IPS DF 4.7 (cell line): ENCODE measurements around the gene FSTL4.

Experiments
- DNase-seq: peaks from one replicate; pipeline ENCODE4 v3.0.0-alpha.2; 2013; ENCODE audit warnings: low spot score; ENCODE audit errors: extremely low read depth

FSTL4 gene

DNA sequence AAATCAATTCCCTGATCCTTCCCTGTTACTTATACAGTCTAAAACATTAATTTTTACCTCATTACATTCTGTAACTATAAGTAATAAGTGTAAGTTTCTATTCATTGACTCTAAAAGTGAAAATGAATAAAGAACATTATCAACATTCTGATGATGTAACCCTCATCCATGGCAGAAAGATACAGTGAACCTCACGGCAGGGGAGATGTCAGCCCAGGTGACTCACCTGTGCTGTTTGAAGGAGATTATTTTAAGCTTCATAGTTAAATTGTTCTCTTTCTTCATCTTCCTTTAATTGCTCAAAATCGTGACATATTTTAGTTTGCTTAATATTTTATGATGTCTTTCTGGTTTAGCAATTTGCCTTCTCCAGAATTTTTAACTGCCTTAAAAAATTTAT is 268.1 kb downstream of the FSTL4 start:
- DNase-seq = no peak

DNA sequence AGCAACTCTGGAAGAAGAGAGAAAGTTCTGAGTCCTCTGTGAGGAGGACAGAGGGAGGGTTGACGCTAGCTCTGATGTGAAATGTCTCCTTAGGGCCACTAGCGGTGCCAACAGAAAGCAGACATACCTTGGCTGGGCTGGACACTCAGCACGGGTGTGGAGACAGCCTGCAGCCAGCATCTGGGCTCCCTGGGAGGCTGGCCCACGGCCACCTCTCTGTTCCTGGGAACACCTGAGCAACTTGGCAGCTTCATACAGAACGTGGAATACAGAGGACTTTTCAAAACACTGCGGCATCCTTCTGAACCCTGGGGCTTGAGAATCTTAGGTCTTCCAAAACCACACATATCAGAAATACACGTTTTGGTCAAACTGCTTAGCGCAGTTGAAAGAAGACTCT is 269.1 kb downstream of the FSTL4 start:
- DNase-seq = no peak

DNA sequence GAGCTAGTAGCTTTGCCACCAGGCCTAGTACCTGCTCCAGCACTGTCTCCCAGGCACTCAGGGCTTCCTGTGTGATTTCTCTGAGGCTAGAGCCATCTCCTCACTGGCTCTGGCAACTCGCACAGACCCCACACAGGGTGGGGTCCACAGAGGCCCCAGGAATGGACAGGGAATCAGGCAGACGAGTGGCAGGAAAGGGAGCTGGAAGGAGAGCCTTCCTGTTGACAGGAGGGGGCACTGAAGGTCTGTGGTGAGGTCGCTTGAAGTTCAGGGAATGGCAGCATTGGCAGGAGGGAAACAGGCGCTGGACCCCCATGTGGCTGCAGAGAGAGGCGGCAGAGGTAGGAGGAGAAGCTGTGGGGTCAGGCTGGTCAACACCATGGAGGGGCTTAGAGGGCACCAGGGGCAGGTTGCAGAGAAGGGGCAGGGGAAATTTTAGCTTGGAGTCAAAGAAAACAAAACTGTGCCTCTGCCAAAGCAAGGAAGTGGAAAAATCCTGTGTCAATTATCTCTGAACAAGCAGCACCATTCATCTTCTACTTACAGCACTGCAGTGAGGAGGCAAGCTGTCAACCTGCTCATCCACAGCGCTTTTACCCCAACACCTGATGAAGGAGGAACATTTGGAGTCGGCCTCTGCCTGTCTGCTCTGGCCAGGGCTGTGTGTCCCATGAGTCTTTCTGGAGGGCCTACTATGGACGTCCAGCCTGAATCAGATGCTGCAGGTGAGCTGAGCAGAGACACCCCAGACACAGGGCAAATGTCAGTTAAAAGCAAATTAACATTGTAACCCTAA is 270.2 kb downstream of the FSTL4 start:
- DNase-seq = no peak

DNA sequence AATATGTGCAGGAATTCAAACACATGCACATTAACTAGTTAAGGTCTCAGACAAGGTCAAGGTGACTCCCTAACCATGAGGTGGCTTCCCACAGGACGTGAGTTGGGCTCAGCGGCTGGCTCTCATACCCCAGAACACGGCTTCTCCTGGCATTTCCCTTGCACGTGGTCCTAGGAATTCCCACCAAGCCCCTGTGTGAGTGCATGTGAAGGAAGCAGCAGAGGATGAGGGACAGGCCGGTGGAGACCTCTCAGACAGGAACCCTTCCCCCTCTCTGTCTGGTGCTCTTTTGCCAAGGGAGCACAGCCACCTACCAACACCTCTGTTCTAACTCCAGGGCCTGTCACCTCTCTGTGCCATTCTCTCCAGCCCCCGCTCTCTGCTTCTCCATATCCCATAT is 271.0 kb downstream of the FSTL4 start:
- DNase-seq = no peak

DNA sequence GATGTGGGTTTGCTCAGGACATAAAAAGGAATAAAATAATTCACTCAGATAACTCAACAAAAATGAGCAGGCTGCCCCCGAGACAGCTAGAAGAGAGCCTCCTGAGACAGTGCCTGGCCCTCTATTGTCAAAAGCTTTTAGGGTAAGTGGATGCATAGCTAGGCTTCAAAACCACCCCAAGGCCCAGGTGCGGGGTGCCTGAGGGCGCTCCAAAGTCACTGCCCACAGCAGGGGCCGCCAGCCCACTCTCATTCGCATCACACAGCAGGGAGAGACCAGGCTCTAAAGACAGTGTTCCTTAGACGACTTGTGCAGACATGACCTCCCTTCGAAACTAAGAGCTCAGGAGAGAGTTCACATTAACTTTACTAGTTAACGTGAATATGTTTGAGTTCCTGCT is 271.5 kb downstream of the FSTL4 start:
- no peak for DNase-seq

DNA sequence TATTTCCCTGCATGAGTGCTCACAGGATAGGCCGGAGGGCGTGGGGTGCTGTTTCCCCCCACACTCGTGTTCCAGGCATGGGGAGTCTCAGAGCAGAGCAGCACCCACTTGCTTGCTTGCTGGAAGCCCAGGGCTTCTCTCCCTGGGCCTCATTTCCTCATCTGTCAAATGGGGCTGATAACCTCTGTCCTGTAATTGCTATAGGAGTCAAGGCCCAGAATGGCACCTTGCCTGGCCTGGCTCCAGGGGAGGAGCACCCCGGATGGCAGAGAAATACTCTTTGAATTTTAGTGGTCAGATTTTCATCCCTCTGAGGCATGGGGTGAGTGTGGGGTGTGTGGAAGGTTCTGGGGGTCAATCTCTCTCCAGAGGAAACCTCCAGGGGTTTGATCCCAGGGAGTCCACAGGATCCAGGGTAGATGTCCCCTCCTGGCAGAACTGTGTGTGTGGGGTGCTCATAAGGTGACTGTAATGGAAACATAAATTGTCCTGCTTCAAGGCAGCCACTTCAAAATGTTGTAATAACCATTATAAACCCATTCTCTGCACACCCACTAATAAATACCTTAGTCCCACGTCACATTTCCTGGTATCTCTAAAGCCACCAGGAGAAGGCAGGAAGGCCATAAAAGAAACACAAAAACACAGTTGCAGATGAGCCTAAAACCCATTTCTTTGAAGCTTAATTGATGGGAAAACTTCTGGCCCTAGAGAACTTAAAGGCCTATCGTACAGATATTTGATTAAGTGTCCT is 272.2 kb downstream of the FSTL4 start:
- DNase-seq = no peak

DNA sequence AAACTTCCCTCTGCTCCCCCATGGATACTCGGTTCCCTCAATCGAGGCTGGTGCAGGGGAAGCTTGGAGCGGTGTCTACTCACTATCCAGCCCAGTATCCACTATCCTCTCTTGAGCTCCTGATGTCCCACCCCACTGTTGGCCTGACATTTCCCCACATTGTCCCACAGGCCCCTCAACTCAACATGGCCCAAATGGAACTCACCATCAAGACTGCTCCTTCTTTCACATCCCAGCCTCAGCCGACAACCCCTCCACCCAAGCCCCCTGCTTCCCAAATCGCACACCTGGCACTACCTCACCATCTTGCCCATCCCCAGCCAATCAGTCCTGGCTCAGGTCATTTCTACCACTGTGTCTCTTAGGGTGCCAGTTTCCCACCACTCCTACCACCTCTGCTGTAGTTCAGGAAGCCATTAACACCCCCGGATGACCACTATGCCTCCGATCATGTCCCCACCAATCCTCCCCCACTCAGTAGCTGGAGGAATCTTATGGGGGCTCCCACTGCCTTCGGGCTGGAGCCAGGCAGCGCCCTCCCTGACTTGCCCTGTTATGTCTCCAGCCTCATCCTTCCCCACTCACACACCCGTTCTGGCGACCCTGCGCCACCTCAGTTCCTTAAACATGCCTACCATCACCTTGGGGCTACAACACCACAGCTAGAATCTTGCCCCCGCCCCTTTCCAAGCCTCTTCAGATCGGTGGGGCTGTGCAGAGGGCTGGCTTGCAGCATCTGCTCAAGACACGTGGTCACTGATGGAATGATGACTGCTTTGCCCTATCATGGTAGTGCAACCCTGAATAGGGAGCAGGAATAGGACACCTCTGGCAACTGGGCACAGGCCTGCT is 273.6 kb downstream of the FSTL4 start:
- DNase-seq = no peak

DNA sequence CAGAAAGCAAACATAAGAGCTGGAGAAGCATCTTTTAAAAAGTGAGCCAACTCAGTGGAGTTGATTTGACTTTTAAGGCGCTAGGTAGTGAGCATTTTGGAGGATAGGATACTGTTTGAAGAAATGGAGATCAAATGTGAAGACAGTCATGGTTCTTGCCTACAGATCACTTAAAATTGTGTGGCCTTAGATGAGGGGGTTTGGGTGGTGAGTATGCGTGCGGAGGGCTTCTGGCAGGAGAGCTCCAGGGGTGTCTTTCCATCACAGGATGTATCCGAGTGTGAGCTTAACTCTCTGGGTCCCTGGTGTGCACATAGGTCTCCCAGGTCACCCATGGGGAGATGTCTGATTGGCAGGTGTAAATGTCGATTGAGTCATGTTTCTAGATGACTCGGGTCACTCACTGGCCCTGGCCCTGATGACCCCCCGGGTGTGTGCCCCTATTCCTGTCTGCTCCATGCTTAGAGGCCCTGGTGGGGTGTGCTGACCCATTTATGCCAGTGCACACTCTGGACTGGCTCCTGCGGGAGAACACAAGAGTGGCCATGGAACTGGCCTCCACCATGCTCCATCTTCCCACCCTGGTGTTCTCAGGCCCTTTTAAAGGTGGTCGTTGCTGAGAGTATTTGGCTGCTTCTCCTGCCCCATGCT is 274.4 kb downstream of the FSTL4 start:
- no peak for DNase-seq

DNA sequence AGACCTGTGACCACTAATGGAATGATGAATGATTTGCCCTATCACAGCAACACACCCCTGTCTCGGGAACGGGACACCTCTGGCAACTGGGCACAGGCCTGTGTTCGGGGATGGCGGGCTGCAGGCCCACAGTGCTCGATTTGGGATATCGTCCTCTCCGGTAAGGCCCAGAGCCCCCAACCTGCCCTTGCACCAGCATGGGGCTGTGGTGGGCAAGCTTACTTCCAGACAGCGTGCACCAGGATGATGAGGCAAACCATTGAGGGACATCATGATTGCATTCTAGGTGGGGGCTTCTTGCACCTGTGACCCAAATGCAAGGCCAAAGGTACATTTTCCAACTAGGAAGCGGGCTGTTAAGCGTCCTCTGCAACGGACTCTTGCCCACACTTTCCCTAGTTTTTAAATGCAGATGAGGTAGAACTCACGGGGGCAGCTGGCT is 275.4 kb downstream of the FSTL4 start:
- DNase-seq = no peak

DNA sequence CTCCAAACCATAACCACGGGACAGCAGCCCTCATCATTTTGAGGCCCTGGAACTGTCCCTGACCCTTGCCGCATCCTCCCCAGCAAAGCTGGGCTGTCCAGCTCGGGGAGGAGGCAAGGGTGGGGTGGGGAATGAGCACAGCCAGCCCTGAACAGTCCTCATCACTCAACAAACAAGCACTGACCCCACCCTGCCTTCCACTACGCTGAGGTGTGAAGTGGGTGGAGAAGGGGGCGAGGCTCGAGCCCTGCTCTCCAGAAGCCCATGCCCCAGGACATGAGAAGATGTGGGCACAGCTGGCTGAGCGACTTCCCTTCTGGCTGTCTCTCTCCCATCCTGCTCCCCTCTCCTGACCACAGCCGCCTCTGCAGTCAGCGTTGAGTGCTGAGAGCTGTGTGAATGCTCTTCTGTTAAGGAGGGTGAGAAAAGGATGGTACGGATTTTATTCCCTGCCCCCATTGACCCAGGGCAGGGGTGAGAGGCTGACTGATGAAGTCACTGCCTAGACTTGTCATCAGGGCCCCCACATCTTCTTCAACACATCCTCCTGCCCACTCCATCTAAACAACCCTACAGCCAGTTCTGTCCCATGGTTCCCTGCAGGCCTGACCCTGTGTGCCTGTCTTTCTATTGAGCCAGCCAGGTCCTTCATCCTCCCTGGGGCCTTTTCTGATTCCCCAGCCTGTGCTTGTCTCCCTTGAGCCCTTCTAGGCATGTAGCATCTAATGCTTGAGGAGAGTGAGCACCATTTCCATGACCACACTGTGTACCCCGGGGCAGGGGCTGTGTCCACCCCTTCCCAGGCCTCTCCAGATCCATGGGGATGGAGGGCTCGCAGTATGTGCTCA is 276.0 kb downstream of the FSTL4 start:
- DNase-seq = no peak

DNA sequence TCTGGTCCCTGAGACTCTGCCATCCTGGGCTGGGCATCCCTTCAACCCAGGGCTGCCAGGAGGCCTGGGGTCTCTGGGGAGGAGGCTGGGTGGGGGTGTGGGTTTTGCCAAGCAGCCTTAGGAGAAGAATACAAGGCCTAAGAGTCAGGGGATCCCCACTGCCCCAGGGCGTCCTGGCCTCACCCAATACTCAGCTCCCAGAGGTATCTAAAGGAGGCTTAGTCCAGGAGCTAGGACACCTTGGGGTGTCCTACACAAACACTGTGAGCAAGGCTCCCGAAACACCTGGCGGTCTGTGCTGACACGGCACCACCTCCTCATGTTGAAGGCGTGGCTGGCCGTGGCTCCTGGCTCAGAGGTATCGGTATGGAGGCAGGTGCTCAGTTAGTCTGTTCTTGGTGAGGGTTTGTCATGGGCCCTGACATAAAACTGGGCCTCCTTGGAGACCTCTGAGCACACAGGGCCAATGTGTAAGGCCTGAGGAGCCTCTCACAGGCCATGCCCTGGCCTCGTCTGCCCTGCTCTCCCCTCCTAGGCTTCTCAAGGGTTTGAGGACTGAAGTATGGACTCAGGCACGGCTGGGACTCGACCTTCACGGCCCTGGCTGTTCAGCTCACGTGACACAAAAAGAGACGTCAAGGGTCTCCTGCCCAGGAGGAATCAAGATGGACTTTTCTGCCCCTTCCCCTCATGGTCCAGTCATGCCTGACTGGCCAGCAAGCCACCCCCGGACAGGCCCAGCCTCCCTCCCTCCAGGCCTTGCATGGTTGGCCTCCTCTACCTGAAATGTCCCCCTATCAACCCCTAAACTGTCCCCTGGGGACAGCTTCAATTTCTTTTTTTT is 277.3 kb downstream of the FSTL4 start:
- DNase-seq = no peak

DNA sequence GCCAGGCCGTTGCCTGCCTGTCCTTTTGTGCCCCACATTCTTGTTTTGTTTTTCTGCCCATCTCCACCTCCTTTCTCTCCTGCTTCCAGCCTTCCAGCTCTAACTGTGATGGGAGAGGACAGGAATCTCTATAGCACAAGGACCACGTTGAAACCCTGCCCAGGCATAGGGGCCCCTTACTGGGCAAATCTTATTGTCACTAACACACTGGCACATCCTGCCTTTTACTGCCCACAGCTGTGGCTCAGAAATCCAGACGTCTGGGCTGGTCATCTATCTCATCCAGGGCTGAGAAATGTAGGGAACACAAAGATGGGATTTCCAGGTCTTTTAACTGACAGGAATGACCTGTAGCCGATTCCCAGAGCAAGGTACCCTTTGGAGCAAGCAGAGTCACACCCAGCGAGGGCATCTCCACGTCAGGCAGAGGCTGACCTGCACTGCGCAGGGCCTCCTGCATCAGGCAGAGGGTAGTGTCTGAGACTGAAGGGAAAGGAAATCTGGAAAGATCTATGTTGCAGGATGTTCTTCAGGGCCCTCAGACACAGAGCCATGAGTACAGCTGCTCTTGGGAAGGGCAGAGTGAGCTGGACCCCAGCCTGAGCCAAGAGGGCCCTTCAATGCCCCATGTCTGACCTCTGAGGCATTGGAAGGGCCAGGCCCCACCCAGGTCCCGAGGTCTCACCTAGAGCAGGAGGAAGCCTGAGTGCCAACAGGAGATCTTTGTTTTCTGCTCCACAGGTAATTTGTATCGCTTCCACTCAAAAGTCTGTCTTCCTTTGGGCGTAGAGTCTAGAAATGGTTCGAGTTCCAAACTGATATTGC is 278.8 kb downstream of the FSTL4 start:
- DNase-seq = no peak

DNA sequence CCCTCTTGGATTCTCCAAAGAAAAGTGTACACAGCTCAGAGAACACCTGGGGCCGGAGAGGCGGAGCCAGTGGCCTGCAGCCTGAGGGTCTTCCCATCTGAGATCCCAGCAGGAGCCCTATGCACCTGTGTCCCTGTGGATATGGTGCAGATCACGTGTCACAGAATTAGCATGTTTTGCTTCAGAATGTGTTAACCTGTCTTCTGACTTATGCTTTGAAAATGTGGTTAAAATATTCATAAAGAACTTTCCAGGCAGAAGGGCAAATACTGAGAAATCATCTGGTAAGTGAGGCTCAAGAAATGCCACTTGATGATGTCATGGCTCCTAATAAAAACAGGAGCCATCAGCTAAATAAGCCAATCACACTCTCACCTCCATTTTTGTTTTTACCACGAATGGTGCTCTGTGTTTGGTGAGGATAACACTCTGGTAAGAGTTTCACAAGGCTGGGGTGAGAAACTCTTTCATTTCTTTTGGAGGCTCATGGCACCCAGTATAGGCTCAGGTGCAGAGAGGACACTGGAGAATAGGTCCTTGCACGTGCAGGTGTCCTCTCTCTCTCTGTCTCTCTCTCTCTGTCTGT is 279.8 kb downstream of the FSTL4 start:
- DNase-seq = no peak

DNA sequence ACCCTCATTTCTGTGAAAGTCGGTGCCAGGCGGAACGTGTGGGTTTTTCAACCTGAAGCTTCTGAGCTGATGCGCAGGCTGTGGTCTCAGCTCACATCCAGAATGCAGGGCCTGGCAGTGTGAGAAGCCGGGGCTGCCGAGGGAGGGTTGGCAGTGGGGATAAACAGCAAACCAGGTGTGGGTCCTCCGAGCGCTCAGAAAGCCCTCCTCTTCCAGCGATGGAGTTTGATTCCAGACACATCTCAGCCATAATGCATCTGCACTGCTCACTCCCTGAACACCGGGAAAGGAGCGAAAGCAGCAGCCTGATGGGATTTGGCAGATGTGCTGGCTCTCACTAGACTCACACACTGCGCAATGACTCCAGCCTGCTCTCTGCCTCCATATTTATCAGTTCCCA is 280.4 kb downstream of the FSTL4 start:
- no peak for DNase-seq

DNA sequence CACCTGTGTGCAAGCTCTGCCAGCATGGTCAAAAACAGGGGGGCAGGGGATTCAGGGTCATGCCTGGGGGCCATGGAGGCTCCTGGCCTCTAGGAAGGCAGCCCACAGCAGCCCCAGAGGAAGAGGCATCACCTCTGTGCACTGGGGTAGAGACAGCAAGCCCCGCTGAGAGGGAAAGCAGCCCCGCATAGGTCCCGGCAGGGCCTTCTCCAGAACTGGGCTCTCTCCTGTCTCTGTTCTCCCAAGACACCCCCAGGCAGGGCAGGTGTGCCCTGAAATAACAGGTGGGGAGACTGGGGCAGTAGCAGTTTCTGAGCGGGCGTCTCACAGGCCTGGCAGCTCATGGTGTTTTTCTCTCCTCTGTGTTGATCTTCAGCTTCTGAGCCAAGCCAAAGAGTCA is 281.4 kb downstream of the FSTL4 start:
- DNase-seq = no peak

DNA sequence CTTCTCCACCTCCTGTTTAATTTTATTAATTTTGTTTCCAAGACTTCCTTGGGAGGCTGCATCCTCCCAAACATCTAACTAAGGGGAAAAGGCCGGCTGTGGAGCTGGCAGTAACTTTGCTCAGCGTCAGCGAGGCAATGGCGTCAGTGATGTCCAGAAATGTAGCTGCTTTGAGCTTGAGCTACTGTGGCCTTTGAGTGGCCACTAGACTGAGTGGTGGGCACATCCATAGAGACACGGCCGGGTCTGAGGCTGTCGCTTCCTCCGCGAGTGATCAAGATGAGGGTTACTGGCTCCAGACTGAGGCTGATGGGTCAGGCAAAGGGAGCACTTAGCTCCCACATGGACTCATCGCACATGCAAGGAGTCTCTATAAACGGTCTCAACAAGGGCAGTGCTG is 283.5 kb downstream of the FSTL4 start:
- DNase-seq = no peak

DNA sequence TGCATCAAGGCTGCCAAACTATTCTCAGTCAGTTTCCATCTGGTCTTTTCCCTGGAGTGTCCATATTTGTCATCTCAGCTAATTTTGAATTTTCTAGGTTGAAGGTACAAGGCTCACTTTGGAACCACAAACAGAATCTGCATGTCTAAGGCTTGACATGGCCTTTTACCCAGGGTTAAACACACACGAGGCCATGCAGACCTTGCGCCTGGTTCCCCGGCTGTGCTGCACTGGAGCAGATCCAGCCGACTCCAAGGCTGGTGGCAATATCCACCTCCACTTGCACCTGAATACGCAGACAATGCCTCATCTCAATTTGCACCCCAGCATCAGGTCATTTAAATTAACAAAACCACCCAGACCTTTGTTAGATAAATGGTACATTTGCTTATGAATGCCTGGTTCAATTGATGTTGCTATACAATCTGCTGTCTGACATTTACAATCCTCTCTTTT is 284.4 kb downstream of the FSTL4 start:
- DNase-seq = peak; percentile 51

DNA sequence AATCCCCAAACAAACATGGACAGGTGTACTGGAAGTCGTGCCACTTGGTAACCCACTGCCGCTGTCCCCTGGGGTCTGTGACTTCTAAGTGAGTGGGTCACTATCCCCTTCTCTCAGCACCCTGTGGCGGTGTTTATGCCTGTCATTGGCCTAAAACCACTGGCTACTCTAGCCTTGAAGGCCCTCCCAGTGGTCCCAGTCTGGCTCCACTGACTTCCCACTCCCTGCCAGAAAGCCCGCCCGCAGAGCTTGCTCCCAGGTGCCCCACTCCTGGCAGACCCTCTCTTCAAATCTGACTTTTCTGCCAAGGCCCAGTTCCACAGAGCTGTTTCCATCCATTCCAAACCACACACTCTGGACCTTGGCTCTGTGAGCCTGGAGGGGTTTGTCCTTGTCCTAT is 286.0 kb downstream of the FSTL4 start:
- no peak for DNase-seq
